ENCODE measurements around the gene JDP2.

Gene JDP2

GRCh38 chr14:75477881-75478280 lies 50.1 kb downstream of the JDP2 start:
- no peak for DNase-seq (ENCODE audit: extremely low read depth in 1 of 2, low read depth in 1 of 2)

- no peak for DNase-seq (ENCODE audit: extremely low read depth in 1 of 2, low read depth in 1 of 2)
Measured at GRCh38 chr14:75479770-75480600, 52.2 kb downstream of the JDP2 start.

- no peak for DNase-seq (ENCODE audit: extremely low read depth in 1 of 2, low read depth in 1 of 2)
Measured at GRCh38 chr14:75482366-75482765, 54.5 kb downstream of the JDP2 start.

- no peak for DNase-seq (ENCODE audit: extremely low read depth in 1 of 2, low read depth in 1 of 2)
Measured at GRCh38 chr14:75484711-75485429, 57.0 kb downstream of the JDP2 start.

GRCh38 chr14:75486318-75486717 lies 58.5 kb downstream of the JDP2 start:
- no peak for DNase-seq (ENCODE audit: extremely low read depth in 1 of 2, low read depth in 1 of 2)

- DNase-seq (ENCODE audit: extremely low read depth in 1 of 2, low read depth in 1 of 2): no peak
Measured at GRCh38 chr14:75487155-75487671, 59.4 kb downstream of the JDP2 start.

GRCh38 chr14:75489480-75489837 lies 61.6 kb downstream of the JDP2 start:
- no peak for DNase-seq (ENCODE audit: extremely low read depth in 1 of 2, low read depth in 1 of 2)

GRCh38 chr14:75491376-75491978 lies 63.7 kb downstream of the JDP2 start:
- no peak for DNase-seq (ENCODE audit: extremely low read depth in 1 of 2, low read depth in 1 of 2)

- no peak for DNase-seq (ENCODE audit: extremely low read depth in 1 of 2, low read depth in 1 of 2)
Measured at GRCh38 chr14:75492832-75493591, 65.2 kb downstream of the JDP2 start.

- no peak for DNase-seq (ENCODE audit: extremely low read depth in 1 of 2, low read depth in 1 of 2)
Measured at GRCh38 chr14:75493592-75494087, 65.8 kb downstream of the JDP2 start.

GRCh38 chr14:75494896-75495295 lies 67.1 kb downstream of the JDP2 start:
- DNase-seq (ENCODE audit: extremely low read depth in 1 of 2, low read depth in 1 of 2): no peak

- no peak for DNase-seq (ENCODE audit: extremely low read depth in 1 of 2, low read depth in 1 of 2)
Measured at GRCh38 chr14:75495399-75495798, 67.6 kb downstream of the JDP2 start.

GRCh38 chr14:75495882-75496281 lies 68.1 kb downstream of the JDP2 start:
- DNase-seq (ENCODE audit: extremely low read depth in 1 of 2, low read depth in 1 of 2): no peak

- no peak for DNase-seq (ENCODE audit: extremely low read depth in 1 of 2, low read depth in 1 of 2)
Measured at GRCh38 chr14:75496755-75497154, 68.9 kb downstream of the JDP2 start.

GRCh38 chr14:75497191-75497590 lies 69.4 kb downstream of the JDP2 start:
- peak in 1 of 2 donors; percentile 78 for DNase-seq (ENCODE audit: extremely low read depth in 1 of 2, low read depth in 1 of 2)

- no peak for DNase-seq (ENCODE audit: extremely low read depth in 1 of 2, low read depth in 1 of 2)
Measured at GRCh38 chr14:75497701-75498100, 69.9 kb downstream of the JDP2 start.

GRCh38 chr14:75499084-75499875 lies 71.5 kb downstream of the JDP2 start:
- DNase-seq (ENCODE audit: extremely low read depth in 1 of 2, low read depth in 1 of 2): peak in 1 of 2 donors; percentile 56

GRCh38 chr14:75501080-75501479 lies 73.3 kb downstream of the JDP2 start:
- DNase-seq (ENCODE audit: extremely low read depth in 1 of 2, low read depth in 1 of 2): no peak

- DNase-seq (ENCODE audit: extremely low read depth in 1 of 2, low read depth in 1 of 2): no peak
Measured at GRCh38 chr14:75504411-75504810, 76.6 kb downstream of the JDP2 start.

GRCh38 chr14:75506930-75507329 lies 79.1 kb downstream of the JDP2 start:
- DNase-seq (ENCODE audit: extremely low read depth in 1 of 2, low read depth in 1 of 2): no peak
